Neuronal stem cell (in vitro differentiated cells): ENCODE data around the gene MAD1L1.

ENCODE experiments used
- DNase-seq: peaks from one replicate; pipeline ENCODE4 v3.0.0-alpha.2; 2013; ENCODE audit warnings: low spot score
- H2AFZ ChIP-seq: one replicate; pipeline ENCODE4 v1.6.1; 2013; ENCODE audit warnings: mild to moderate bottlenecking, low read length, inconsistent platforms
- H2AK5ac ChIP-seq: 2 replicates; pipeline ENCODE4 v1.6.1; 2013; ENCODE audit warnings: low read depth, mild to moderate bottlenecking, inconsistent platforms, low read length, moderate library complexity, mixed read lengths
- H2BK120ac ChIP-seq: 2 replicates; pipeline ENCODE4 v1.6.1; 2013; ENCODE audit warnings: low read depth, mild to moderate bottlenecking, inconsistent platforms, low read length, moderate library complexity, mixed read lengths
- H2BK12ac ChIP-seq: one replicate; pipeline ENCODE4 v1.6.1; 2013; ENCODE audit warnings: low read length, inconsistent platforms
- H2BK15ac ChIP-seq: 2 replicates; pipeline ENCODE4 v1.6.1; 2013; ENCODE audit warnings: mild to moderate bottlenecking, low read length, inconsistent platforms, mixed read lengths
- H2BK5ac ChIP-seq: one replicate; pipeline ENCODE4 v1.6.1; 2013; ENCODE audit warnings: inconsistent platforms, mild to moderate bottlenecking, low read length, moderate library complexity
- H3K14ac ChIP-seq: one replicate; pipeline ENCODE4 v1.6.1; 2013; ENCODE audit warnings: low read length, inconsistent platforms
- H3K18ac ChIP-seq: 2 replicates; pipeline ENCODE4 v1.6.1; 2013; ENCODE audit warnings: low read length, inconsistent platforms
- H3K23ac ChIP-seq: 2 replicates; pipeline ENCODE4 v1.6.1; 2013; ENCODE audit warnings: low read depth, mild to moderate bottlenecking, mixed read lengths, low read length, inconsistent platforms; ENCODE audit not compliant: poor library complexity
- H3K27ac ChIP-seq: replicated peaks from 3 replicates; pipeline ENCODE4 v1.5.1; 2013; ENCODE audit warnings: low read length, inconsistent platforms
- H3K27me3 ChIP-seq, 3 experiments: 2 replicates each; pipeline ENCODE4 v1.6.1; 2013; ENCODE audit warnings: low read length in 3 of 3, mild to moderate bottlenecking in 2 of 3, inconsistent platforms in 1 of 3, low read depth in 1 of 3, mixed read lengths in 1 of 3, moderate library complexity in 1 of 3; ENCODE audit not compliant: control insufficient read depth in 3 of 3, insufficient read depth in 3 of 3
- H3K36me3 ChIP-seq, 2 donors: replicated peaks in 1 of 2; 2 replicates each; pipeline ENCODE4 v1.6.1; 2013; ENCODE audit warnings: low read length in 2 of 2; ENCODE audit not compliant: control insufficient read depth in 2 of 2, insufficient read depth in 2 of 2
- H3K4ac ChIP-seq: 2 replicates; pipeline ENCODE4 v1.6.1; 2013; ENCODE audit warnings: inconsistent platforms, mild to moderate bottlenecking, low read length, moderate library complexity
- H3K4me1 ChIP-seq, 2 donors: 1 replicate in 1 of 2; 2 replicates in 1 of 2; pipeline ENCODE4 v1.6.1; 2013; ENCODE audit warnings: low read length in 2 of 2, low read depth in 1 of 2; ENCODE audit not compliant: control insufficient read depth in 2 of 2, insufficient read depth in 1 of 2
- H3K4me2 ChIP-seq: one replicate; pipeline ENCODE4 v1.6.1; 2013; ENCODE audit warnings: mild to moderate bottlenecking, low read length, inconsistent platforms; ENCODE audit not compliant: insufficient read depth, poor library complexity, severe bottlenecking
- H3K4me3 ChIP-seq, 2 donors: 2 replicates each; pipeline ENCODE4 v1.5.1; 2013; ENCODE audit warnings: low read length in 2 of 2, mild to moderate bottlenecking in 2 of 2, inconsistent platforms in 1 of 2, moderate library complexity in 1 of 2
- H3K79me1 ChIP-seq: one replicate; pipeline ENCODE4 v1.6.1; 2013; ENCODE audit warnings: low read depth, mild to moderate bottlenecking, inconsistent platforms, low read length, moderate library complexity
- H3K9ac ChIP-seq: one replicate; pipeline ENCODE4 v1.6.1; 2013; ENCODE audit warnings: mild to moderate bottlenecking, low read depth, low read length, inconsistent platforms; ENCODE audit not compliant: poor library complexity
- H3K9me3 ChIP-seq, 2 donors: replicated peaks in 1 of 2; 2 replicates each; pipeline versions ENCODE3 to v1.6.1; 2013; ENCODE audit warnings: low read length in 2 of 2, mild to moderate bottlenecking in 2 of 2, inconsistent platforms in 1 of 2, low read depth in 1 of 2, mixed read lengths in 1 of 2, moderate library complexity in 1 of 2; ENCODE audit not compliant: control insufficient read depth in 2 of 2, insufficient read depth in 1 of 2
- H4K8ac ChIP-seq: one replicate; pipeline ENCODE4 v1.6.1; 2013; ENCODE audit warnings: low read depth, mild to moderate bottlenecking, inconsistent platforms, low read length, moderate library complexity
- H4K91ac ChIP-seq: one replicate; pipeline ENCODE4 v1.6.1; 2013; ENCODE audit warnings: low read length, low read depth, mild to moderate bottlenecking, inconsistent platforms; ENCODE audit not compliant: poor library complexity
- WGBS, 2 donors: extraction: QIAGEN DNeasy Blood & Tissue Kit; methylation state at CpG; one replicate each; pipeline ENCODE4 v1.1.7; 2013; ENCODE audit warnings: missing lambda C conversion rate in 2 of 2, mixed read lengths in 1 of 2; ENCODE audit not compliant: insufficient read length in 2 of 2, insufficient replicate concordance in 1 of 2; ENCODE audit errors: extremely low coverage in 2 of 2; 5-methylcytosine and 5-hydroxymethylcytosine counted together

Gene MAD1L1

GRCh38 chr7:1856161-1856887, 376.4 kb downstream of the MAD1L1 start:
- Histone ChIP-seq H3K14ac (peak overlapping the region; percentile 63), H3K27ac (no peak overlapping the region), H2AFZ (no peak overlapping the region), H3K9me3 (peaks cover 0 to 3% of the 10 kb centered on the region in 2 donors), H2BK12ac (no peak overlapping the region), H4K8ac (no peak overlapping the region), H3K4ac (peak overlapping the region; percentile 37), H2BK5ac (no peak overlapping the region), H2AK5ac (no peak overlapping the region), H3K4me3 (no peak overlapping the region), H3K36me3 (no peaks in the 10 kb centered on the region), H3K23ac (peak overlapping the region; percentile 12), H3K4me1 (no peaks in the 10 kb centered on the region), H3K4me2 (no peak overlapping the region), H2BK15ac (no peak overlapping the region), H3K9ac (no peak overlapping the region), H4K91ac (no peak overlapping the region), H3K27me3 (no peaks in the 10 kb centered on the region), H3K18ac (peak overlapping the region; percentile 76), H3K79me1 (peaks cover 12% of the 10 kb centered on the region), H2BK120ac (no peak overlapping the region)
- no peak for DNase-seq
- no CpG with 5 or more reads among the region's 45 CpGs for WGBS, 2 donors

- no peak overlapping the region for H3K14ac ChIP-seq
- H3K9ac ChIP-seq, result no peak overlapping the region
- no peak overlapping the region for H2BK5ac ChIP-seq
- H3K23ac ChIP-seq, result no peak overlapping the region
- H3K36me3 ChIP-seq, result no peaks in the 10 kb centered on the region
- H4K91ac ChIP-seq, result no peak overlapping the region
- no CpG with 5 or more reads among the region's 14 CpGs for WGBS, 2 donors
- no peak overlapping the region for H3K27ac ChIP-seq
- H3K9me3 ChIP-seq, result peaks cover 0 to 3% of the 10 kb centered on the region in 2 donors
- H2BK12ac ChIP-seq, result no peak overlapping the region
- peaks cover 12% of the 10 kb centered on the region for H3K79me1 ChIP-seq
- no peak overlapping the region for H2BK120ac ChIP-seq
- H3K4me3 ChIP-seq, result no peak overlapping the region
- H2AK5ac ChIP-seq, result no peak overlapping the region
- H2BK15ac ChIP-seq, result no peak overlapping the region
- no peak overlapping the region for H4K8ac ChIP-seq
- H3K18ac ChIP-seq, result no peak overlapping the region
- H3K4me1 ChIP-seq, result no peaks in the 10 kb centered on the region
- DNase-seq, result no peak
- no peaks in the 10 kb centered on the region for H3K27me3 ChIP-seq
- no peak overlapping the region for H3K4ac ChIP-seq
- H3K4me2 ChIP-seq, result no peak overlapping the region
- H2AFZ ChIP-seq, result no peak overlapping the region
Observed at GRCh38 chr7:1855725-1856160, 377.0 kb downstream of the MAD1L1 start.

GRCh38 chr7:1854866-1855724, 377.6 kb downstream of the MAD1L1 start:
- Histone ChIP-seq H3K9ac (no peak overlapping the region), H3K4me2 (no peak overlapping the region), H3K4me3 (no peak overlapping the region), H3K27ac (no peak overlapping the region), H3K4ac (no peak overlapping the region), H3K9me3 (peaks cover 0 to 3% of the 10 kb centered on the region in 2 donors), H3K79me1 (peaks cover 16% of the 10 kb centered on the region), H2BK12ac (no peak overlapping the region), H2AFZ (no peak overlapping the region), H3K14ac (peak overlapping the region; percentile 8), H2AK5ac (peak overlapping the region; percentile 42), H3K27me3 (no peaks in the 10 kb centered on the region), H3K18ac (peak overlapping the region; percentile 76), H4K91ac (no peak overlapping the region), H2BK15ac (no peak overlapping the region), H2BK5ac (no peak overlapping the region), H2BK120ac (no peak overlapping the region), H4K8ac (no peak overlapping the region), H3K36me3 (no peaks in the 10 kb centered on the region), H3K23ac (peak overlapping the region; percentile 85), H3K4me1 (no peaks in the 10 kb centered on the region)
- DNase-seq, result no peak
- WGBS, 2 donors, result no CpG with 5 or more reads among the region's 41 CpGs
